Spleen (tissue), 7 donors: Measurements from ENCODE around the gene CDC25A.

Experiments
- POLR2A ChIP-seq, 3 donors: fragments of 450-650 bp; IDR thresholded peaks; one replicate each; pipeline ENCODE4 v1.5.1; 2017; ENCODE audit warnings: antibody characterized with exemption in 3 of 3, mild to moderate bottlenecking in 1 of 3
- POLR2AphosphoS5 ChIP-seq, 3 donors: sonication (generic); formaldehyde crosslinking; IDR thresholded peaks; one replicate each; pipeline ENCODE4 v1.5.1; 2017; ENCODE audit warnings: antibody characterized with exemption in 3 of 3
- TF ChIP-seq, protein P1 (sequence below), 11 experiments: fragments of 200-600 bp in 7 of 11; fragments of 450-650 bp in 4 of 11; sonication (generic) in 4 of 11; IDR thresholded peaks in 8 of 11; conservative IDR thresholded peaks in 3 of 11; 1 replicate in 7 of 11; 2 replicates in 4 of 11; pipeline versions ENCODE4 v1.4.0 to v1.8.0; 2016 to 2021; ENCODE audit warnings: antibody characterized with exemption in 11 of 11, inconsistent platforms in 4 of 11, mild to moderate bottlenecking in 1 of 11
- donor health status: DM: no; HTN: no; CAD: no; lungs with moderate emphysema.
- donor health status: DM: no; HTN: no; CAD: no.
- donor health status: DM: no; HTN: no; CAD: no.

DNA sequence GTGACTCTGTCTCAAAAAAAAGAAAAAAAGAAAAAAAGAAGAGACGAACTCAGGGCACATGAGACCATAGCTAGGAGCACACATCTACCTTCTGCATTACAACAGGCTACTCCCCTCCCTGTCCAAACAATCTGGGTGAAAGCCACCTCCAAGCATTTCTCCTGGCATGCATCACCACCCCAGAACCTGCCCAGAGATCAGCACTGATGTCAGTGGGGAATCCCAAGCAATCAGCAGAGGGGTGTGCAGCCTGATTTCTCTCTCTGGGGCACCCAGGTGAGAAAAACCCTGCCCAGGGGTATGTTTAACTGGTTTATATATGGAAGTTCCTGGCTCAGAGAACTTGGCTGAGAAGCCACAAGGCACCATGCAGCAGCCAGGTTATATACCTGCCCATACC lies 59.4 kb downstream of the CDC25A start:
- TF ChIP-seq, protein P1, sequence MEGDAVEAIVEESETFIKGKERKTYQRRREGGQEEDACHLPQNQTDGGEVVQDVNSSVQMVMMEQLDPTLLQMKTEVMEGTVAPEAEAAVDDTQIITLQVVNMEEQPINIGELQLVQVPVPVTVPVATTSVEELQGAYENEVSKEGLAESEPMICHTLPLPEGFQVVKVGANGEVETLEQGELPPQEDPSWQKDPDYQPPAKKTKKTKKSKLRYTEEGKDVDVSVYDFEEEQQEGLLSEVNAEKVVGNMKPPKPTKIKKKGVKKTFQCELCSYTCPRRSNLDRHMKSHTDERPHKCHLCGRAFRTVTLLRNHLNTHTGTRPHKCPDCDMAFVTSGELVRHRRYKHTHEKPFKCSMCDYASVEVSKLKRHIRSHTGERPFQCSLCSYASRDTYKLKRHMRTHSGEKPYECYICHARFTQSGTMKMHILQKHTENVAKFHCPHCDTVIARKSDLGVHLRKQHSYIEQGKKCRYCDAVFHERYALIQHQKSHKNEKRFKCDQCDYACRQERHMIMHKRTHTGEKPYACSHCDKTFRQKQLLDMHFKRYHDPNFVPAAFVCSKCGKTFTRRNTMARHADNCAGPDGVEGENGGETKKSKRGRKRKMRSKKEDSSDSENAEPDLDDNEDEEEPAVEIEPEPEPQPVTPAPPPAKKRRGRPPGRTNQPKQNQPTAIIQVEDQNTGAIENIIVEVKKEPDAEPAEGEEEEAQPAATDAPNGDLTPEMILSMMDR (IDR thresholded peaks at IDR 0.05 in 8 of 11, conservative IDR thresholded peaks at IDR 0.05 in 3 of 11): no peak
- TF ChIP-seq POLR2A (IDR thresholded peaks at IDR 0.05): no peak
- TF ChIP-seq POLR2AphosphoS5 (IDR thresholded peaks at IDR 0.05): no peak
